Stomach (tissue), 9 donors: Measurements from ENCODE around the gene LPAR3. TPM values are rescaled to one million over a fixed set of nuclear protein-coding genes. Genes with fewer than 3 reads are reported as not detected.

ENCODE experiments used
- DNase-seq, 2 donors: peaks; one replicate each; pipeline versions ENCODE4 v3.0.0 to v3.0.0-alpha.2; 2013 to 2019
- H3K27ac ChIP-seq, 5 donors: fragments of 200-600 bp in 4 of 5; sonication (generic) in 4 of 5; one replicate each; pipeline ENCODE4 v1.5.1; 2013 to 2019; ENCODE audit warnings: mild to moderate bottlenecking in 1 of 5, moderate library complexity in 1 of 5
- H3K27me3 ChIP-seq, 3 donors: fragments of 200-600 bp; sonication (generic); one replicate each; pipeline ENCODE4 v1.5.1; 2017 to 2019; ENCODE audit warnings: mixed run types in 1 of 3
- H3K36me3 ChIP-seq, 4 donors: fragments of 200-600 bp; sonication (generic); 1 replicate in 3 of 4; 2 replicates in 1 of 4; pipeline ENCODE4 v1.5.1; 2016 to 2019
- H3K4me1 ChIP-seq, 4 donors: fragments of 200-600 bp; sonication (generic); one replicate each; pipeline ENCODE4 v1.5.1; 2016 to 2019
- H3K4me3 ChIP-seq, 4 donors: fragments of 200-600 bp; sonication (generic) in 3 of 4; one replicate each; pipeline ENCODE4 v1.5.1; 2016 to 2019; ENCODE audit warnings: mild to moderate bottlenecking in 1 of 4
- H3K9me3 ChIP-seq, 4 donors: fragments of 200-600 bp; sonication (generic); one replicate each; pipeline ENCODE4 v1.5.1; 2016 to 2019
- EP300 ChIP-seq: sonication (generic); formaldehyde crosslinking; IDR thresholded peaks from one replicate; pipeline ENCODE4 v1.6.1; 2017; ENCODE audit warnings: antibody characterized with exemption
- POLR2A ChIP-seq, 4 donors: fragments of 450-650 bp; IDR thresholded peaks; one replicate each; pipeline ENCODE4 v1.6.1; 2016; ENCODE audit warnings: antibody characterized with exemption in 4 of 4, control low read depth in 2 of 4, mild to moderate bottlenecking in 1 of 4, moderate library complexity in 1 of 4
- POLR2AphosphoS5 ChIP-seq, 3 donors: sonication (generic); formaldehyde crosslinking; IDR thresholded peaks; one replicate each; pipeline ENCODE4 v1.6.1; 2016; ENCODE audit warnings: antibody characterized with exemption in 3 of 3
- WGBS, 5 donors: extraction: QIAGEN DNeasy Blood & Tissue Kit in 3 of 5; methylation state at CpG; one replicate each; pipeline versions ENCODE4 v1.1.5 to v1.1.7; 2013 to 2018; 5-methylcytosine and 5-hydroxymethylcytosine counted together
- intact Hi-C: fragments of 100-400 bp; cut with DNase I; formaldehyde crosslinking; loops from one replicate; pipeline ENCODE4 v1.15.1; 2023; ENCODE audit warnings: low total_unique reads
- polyA plus RNA-seq, 3 donors: library from polyadenylated mRNA; stranded (reverse); fragments of 200-250 nt; gene quantifications; one replicate each; pipeline ENCODE4 v1.2.3, GENCODE V29; 2013
- total RNA-seq, 5 donors: library from RNA; depleted of rRNA; stranded (reverse); fragments of >200 nt; gene quantifications; one replicate each; pipeline versions ENCODE4 v1.1.0 to v1.2.3, GENCODE V29; 2014 to 2016
- TF ChIP-seq, protein P1 (sequence below), 7 experiments: fragments of 450-650 bp in 4 of 7; fragments of 200-600 bp in 3 of 7; sonication (generic) in 3 of 7; IDR thresholded peaks; one replicate each; pipeline ENCODE4 v1.5.1; 2016 to 2019; ENCODE audit warnings: antibody characterized with exemption in 7 of 7, control low read depth in 2 of 7, mild to moderate bottlenecking in 1 of 7
- donor health status: healthy with polysubstance abuse.
- donor health status: Bipolar disorder and iron deficiency.
- donor health status: healthy.

The LPAR3 gene
- total and polyA plus RNA-seq, 8 donors: 0.12 to 2.7 (median 1.2) TPM; not detected in 3

- H3K4me3 ChIP-seq: no peak overlapping the region
- intact Hi-C loops: no loop called here
- no peaks in the 10 kb centered on the region for H3K36me3 ChIP-seq
- H3K27ac ChIP-seq: no peak overlapping the region
- no peak for DNase-seq
- TF ChIP-seq POLR2AphosphoS5 (IDR thresholded peaks at IDR 0.05): no peak
- no peak for TF ChIP-seq POLR2A (IDR thresholded peaks at IDR 0.05)
- TF ChIP-seq EP300: no peak
- TF ChIP-seq, protein P1, sequence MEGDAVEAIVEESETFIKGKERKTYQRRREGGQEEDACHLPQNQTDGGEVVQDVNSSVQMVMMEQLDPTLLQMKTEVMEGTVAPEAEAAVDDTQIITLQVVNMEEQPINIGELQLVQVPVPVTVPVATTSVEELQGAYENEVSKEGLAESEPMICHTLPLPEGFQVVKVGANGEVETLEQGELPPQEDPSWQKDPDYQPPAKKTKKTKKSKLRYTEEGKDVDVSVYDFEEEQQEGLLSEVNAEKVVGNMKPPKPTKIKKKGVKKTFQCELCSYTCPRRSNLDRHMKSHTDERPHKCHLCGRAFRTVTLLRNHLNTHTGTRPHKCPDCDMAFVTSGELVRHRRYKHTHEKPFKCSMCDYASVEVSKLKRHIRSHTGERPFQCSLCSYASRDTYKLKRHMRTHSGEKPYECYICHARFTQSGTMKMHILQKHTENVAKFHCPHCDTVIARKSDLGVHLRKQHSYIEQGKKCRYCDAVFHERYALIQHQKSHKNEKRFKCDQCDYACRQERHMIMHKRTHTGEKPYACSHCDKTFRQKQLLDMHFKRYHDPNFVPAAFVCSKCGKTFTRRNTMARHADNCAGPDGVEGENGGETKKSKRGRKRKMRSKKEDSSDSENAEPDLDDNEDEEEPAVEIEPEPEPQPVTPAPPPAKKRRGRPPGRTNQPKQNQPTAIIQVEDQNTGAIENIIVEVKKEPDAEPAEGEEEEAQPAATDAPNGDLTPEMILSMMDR (IDR thresholded peaks at IDR 0.05): no peak
- H3K9me3 ChIP-seq: no peaks in the 10 kb centered on the region
- H3K27me3 ChIP-seq: no peaks in the 10 kb centered on the region
- peaks cover 0 to 10% (median 4%) of the 10 kb centered on the region in 4 donors for H3K4me1 ChIP-seq
- WGBS, 5 donors: 64 to 79% (median 71%) methylated on average over 4 of the region's 4 CpGs
These were observed 119.0 kb downstream of the LPAR3 start for GRCh38 chr1:84773933-84774497.

GRCh38 chr1:84773195-84773594, 119.8 kb downstream of the LPAR3 start:
- no peak overlapping the region for H3K27ac ChIP-seq
- intact Hi-C loops: no loop called here
- H3K4me1 ChIP-seq: peaks cover 0 to 10% (median 4%) of the 10 kb centered on the region in 4 donors
- TF ChIP-seq EP300: no peak
- no peak for TF ChIP-seq POLR2AphosphoS5 (IDR thresholded peaks at IDR 0.05)
- no peak for TF ChIP-seq POLR2A (IDR thresholded peaks at IDR 0.05)
- TF ChIP-seq, protein P1 (IDR thresholded peaks at IDR 0.05): no peak
- no peaks in the 10 kb centered on the region for H3K9me3 ChIP-seq
- no peak for DNase-seq
- H3K27me3 ChIP-seq: no peaks in the 10 kb centered on the region
- 60 to 83% (median 69%) methylated on average over 6 of the region's 6 CpGs for WGBS, 5 donors
- no peak overlapping the region for H3K4me3 ChIP-seq
- H3K36me3 ChIP-seq: no peaks in the 10 kb centered on the region

DNA sequence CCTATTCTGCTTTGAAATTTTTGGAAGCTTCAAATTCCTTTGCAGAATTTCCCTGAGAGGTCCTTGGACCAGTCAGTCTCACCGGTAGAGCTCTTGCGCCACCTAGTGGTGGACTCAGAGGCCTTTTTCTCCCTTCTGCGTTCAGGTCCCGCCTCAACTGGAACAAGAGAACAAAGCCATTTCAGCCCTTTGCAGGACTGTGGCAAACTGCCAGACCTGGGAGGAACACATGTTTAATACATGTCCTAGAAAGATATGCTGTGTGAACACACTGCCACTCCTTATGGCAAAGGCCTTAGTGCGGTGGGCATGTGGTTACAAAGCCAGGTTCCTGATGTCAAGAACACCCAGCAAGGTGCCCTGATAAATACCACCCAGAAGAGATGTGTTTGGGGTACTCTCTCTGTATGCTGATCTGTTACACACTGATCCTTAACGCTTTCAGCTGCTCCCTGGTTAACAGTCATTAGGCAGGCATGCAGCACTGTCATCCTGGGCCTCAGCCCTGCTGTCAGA, 120.5 kb downstream of the LPAR3 start:
- H3K27me3 ChIP-seq: no peaks in the 10 kb centered on the region
- 4 to 18% (median 13%) methylated on average over 6 of the region's 6 CpGs for WGBS, 5 donors
- DNase-seq: peak; percentile 94 to 96
- TF ChIP-seq POLR2A (IDR thresholded peaks at IDR 0.05): no peak
- TF ChIP-seq POLR2AphosphoS5 (IDR thresholded peaks at IDR 0.05): peak in 1 of 3 donors; percentile 30
- TF ChIP-seq, protein P1 (IDR thresholded peaks at IDR 0.05): peak in 5 of 7 experiments; percentile 82 to 97 (median 92)
- no peak for TF ChIP-seq EP300
- H3K4me3 ChIP-seq: no peak overlapping the region
- peaks cover 0 to 10% (median 4%) of the 10 kb centered on the region in 4 donors for H3K4me1 ChIP-seq
- no peaks in the 10 kb centered on the region for H3K36me3 ChIP-seq
- H3K27ac ChIP-seq: no peak overlapping the region
- no peaks in the 10 kb centered on the region for H3K9me3 ChIP-seq
- intact Hi-C loops: no loop called here

DNA sequence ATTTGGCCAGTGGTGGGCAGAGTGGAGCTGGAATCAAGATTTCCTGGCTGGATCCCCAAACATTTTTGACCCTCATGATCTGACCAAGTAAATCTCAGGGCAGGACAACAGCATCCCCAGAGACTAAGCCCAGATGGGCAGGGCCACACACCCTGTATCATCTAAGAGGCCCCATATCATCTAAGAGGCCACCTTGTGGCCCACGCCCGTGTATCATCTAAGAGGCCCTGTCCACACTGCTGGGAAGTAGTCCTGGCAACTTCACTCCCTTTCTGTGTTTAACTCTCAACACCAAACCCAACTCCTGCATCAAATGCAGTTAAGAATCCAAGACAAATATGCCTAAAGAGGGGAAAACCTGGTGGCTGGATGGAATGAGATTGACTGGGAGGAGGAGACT, 121.1 kb downstream of the LPAR3 start:
- H3K9me3 ChIP-seq: no peaks in the 10 kb centered on the region
- intact Hi-C loops: no loop called here

More for the DNA sequence above, 121.1 kb downstream of the LPAR3 start:
- Histone ChIP-seq H3K4me1 (peaks cover 0 to 10% (median 4%) of the 10 kb centered on the region in 4 donors), H3K27me3 (no peaks in the 10 kb centered on the region), H3K4me3 (no peak overlapping the region), H3K36me3 (no peaks in the 10 kb centered on the region), H3K27ac (no peak overlapping the region)
- DNase-seq: no peak
- TF ChIP-seq, protein P1 (IDR thresholded peaks at IDR 0.05): no peak
- TF ChIP-seq EP300: no peak
- no peak for TF ChIP-seq POLR2A (IDR thresholded peaks at IDR 0.05)
- TF ChIP-seq POLR2AphosphoS5 (IDR thresholded peaks at IDR 0.05): no peak
- WGBS, 5 donors: 69 to 93% (median 81%) methylated on average over 2 of the region's 2 CpGs
